Ascending aorta (tissue), 2 donors: ENCODE data around the gene GNPAT. TPM values are rescaled to one million over a fixed set of nuclear protein-coding genes. Genes with fewer than 3 reads are reported as not detected.

Experiments used
- DNase-seq, 2 donors: peaks; one replicate each; pipeline ENCODE4 v3.0.0-alpha.2; 2019; ENCODE audit warnings: low spot score in 2 of 2
- H3K27ac ChIP-seq, 2 donors: fragments of 200-600 bp; sonication (generic); one replicate each; pipeline ENCODE4 v1.5.1; 2016 to 2017; ENCODE audit warnings: mild to moderate bottlenecking in 1 of 2
- H3K27me3 ChIP-seq: fragments of 200-600 bp; sonication (generic); one replicate; pipeline ENCODE4 v1.5.1; 2017
- H3K36me3 ChIP-seq, 2 donors: fragments of 200-600 bp; sonication (generic); one replicate each; pipeline ENCODE4 v1.5.1; 2016
- H3K4me1 ChIP-seq, 2 donors: fragments of 200-600 bp; sonication (generic); one replicate each; pipeline ENCODE4 v1.5.1; 2016 to 2017; ENCODE audit warnings: mild to moderate bottlenecking in 1 of 2
- H3K4me3 ChIP-seq, 2 donors: fragments of 200-600 bp; sonication (generic); one replicate each; pipeline ENCODE4 v1.5.1; 2016 to 2017; ENCODE audit warnings: mild to moderate bottlenecking in 1 of 2
- H3K9me3 ChIP-seq, 2 donors: fragments of 200-600 bp; sonication (generic); one replicate each; pipeline ENCODE4 v1.5.1; 2016
- CTCF ChIP-seq, 3 experiments: fragments of 200-600 bp in 2 of 3; fragments of 450-650 bp in 1 of 3; sonication (generic) in 2 of 3; IDR thresholded peaks; one replicate each; pipeline ENCODE4 v1.5.1; 2016 to 2019; ENCODE audit warnings: antibody characterized with exemption in 3 of 3, mild to moderate bottlenecking in 1 of 3, moderate library complexity in 1 of 3
- intact Hi-C: fragments of 100-400 bp; cut with DNase I; formaldehyde crosslinking; loops from one replicate; pipeline ENCODE4 v1.15.1; 2023
- total RNA-seq: library from RNA; depleted of rRNA; stranded (reverse); fragments of >200 nt; gene quantifications from one replicate; pipeline ENCODE4 v1.1.0, GENCODE V29; 2016

GNPAT gene
- total RNA-seq, 1 donor from 2014 or later = 34.8 TPM

- TF ChIP-seq CTCF (IDR thresholded peaks at IDR 0.05) = no peak
Observed at GRCh38 chr1:231252336-231252735, 11.3 kb downstream of the GNPAT start.

GRCh38 chr1:231260351-231260750 is 19.3 kb downstream of the GNPAT start:
- TF ChIP-seq CTCF (IDR thresholded peaks at IDR 0.05) = no peak
- Histone ChIP-seq H3K36me3 (peaks cover 50 to 82% of the 10 kb centered on the region in 2 donors), H3K4me3 (no peak overlapping the region), H3K4me1 (no peaks in the 10 kb centered on the region), H3K27ac (no peak overlapping the region), H3K9me3 (no peaks in the 10 kb centered on the region), H3K27me3 (no peaks in the 10 kb centered on the region)
- DNase-seq = no peak
- intact Hi-C loops = no loop called here

More at GRCh38 chr1:231252336-231252735, 11.3 kb downstream of the GNPAT start:
- H3K4me1 ChIP-seq = no peaks in the 10 kb centered on the region
- no peaks in the 10 kb centered on the region for H3K27me3 ChIP-seq
- H3K36me3 ChIP-seq = peaks cover 23 to 48% of the 10 kb centered on the region in 2 donors
- H3K27ac ChIP-seq = no peak overlapping the region
- intact Hi-C loops = no loop called here
- H3K9me3 ChIP-seq = no peaks in the 10 kb centered on the region
- no peak overlapping the region for H3K4me3 ChIP-seq
- no peak for DNase-seq

GRCh38 chr1:231264642-231265041 is 23.6 kb downstream of the GNPAT start:
- Histone ChIP-seq H3K9me3 (no peaks in the 10 kb centered on the region), H3K4me3 (no peak overlapping the region), H3K36me3 (peaks cover 68 to 90% of the 10 kb centered on the region in 2 donors), H3K27me3 (no peaks in the 10 kb centered on the region), H3K27ac (no peak overlapping the region), H3K4me1 (no peaks in the 10 kb centered on the region)
- DNase-seq = no peak
- no peak for TF ChIP-seq CTCF (IDR thresholded peaks at IDR 0.05)
- intact Hi-C loops = no loop called here

GRCh38 chr1:231265379-231265778 is 24.4 kb downstream of the GNPAT start:
- H3K27me3 ChIP-seq = no peaks in the 10 kb centered on the region
- H3K27ac ChIP-seq = no peak overlapping the region
- no peak for DNase-seq
- no peaks in the 10 kb centered on the region for H3K9me3 ChIP-seq
- TF ChIP-seq CTCF (IDR thresholded peaks at IDR 0.05) = no peak
- H3K4me3 ChIP-seq = no peak overlapping the region
- intact Hi-C loops = no loop called here
- H3K36me3 ChIP-seq = peaks cover 67 to 92% of the 10 kb centered on the region in 2 donors
- no peaks in the 10 kb centered on the region for H3K4me1 ChIP-seq

GRCh38 chr1:231266811-231267322 is 25.9 kb downstream of the GNPAT start:
- DNase-seq = no peak
- no peak overlapping the region for H3K27ac ChIP-seq
- intact Hi-C loops = no loop called here

More at GRCh38 chr1:231266811-231267322, 25.9 kb downstream of the GNPAT start:
- no peaks in the 10 kb centered on the region for H3K4me1 ChIP-seq
- H3K9me3 ChIP-seq = no peaks in the 10 kb centered on the region
- H3K36me3 ChIP-seq = peaks cover 64 to 90% of the 10 kb centered on the region in 2 donors
- no peaks in the 10 kb centered on the region for H3K27me3 ChIP-seq
- TF ChIP-seq CTCF (IDR thresholded peaks at IDR 0.05) = no peak
- no peak overlapping the region for H3K4me3 ChIP-seq
